ENCODE measurements around the gene HOGA1.
"Not testable (repeated sequence)": the region's sequence is repeated elsewhere in the genome, so short reads cannot be mapped to it uniquely, and the experiment has no call there.

- TF ChIP-seq POLR2AphosphoS5 (IDR thresholded peaks at IDR 0.05; ENCODE audit: low read depth, low read length); SIN3A (IDR thresholded peaks at IDR 0.05; ENCODE audit: borderline replicate concordance, insufficient read depth, low read depth, low read length); TCF7L2 (IDR thresholded peaks at IDR 0.05; ENCODE audit: low read depth, low read length); REST (IDR thresholded peaks at IDR 0.05; ENCODE audit: insufficient read depth in 1 of 2, low read depth in 2 of 2, low read length in 1 of 2): not testable (repeated sequence)
- TF ChIP-seq, protein P1, sequence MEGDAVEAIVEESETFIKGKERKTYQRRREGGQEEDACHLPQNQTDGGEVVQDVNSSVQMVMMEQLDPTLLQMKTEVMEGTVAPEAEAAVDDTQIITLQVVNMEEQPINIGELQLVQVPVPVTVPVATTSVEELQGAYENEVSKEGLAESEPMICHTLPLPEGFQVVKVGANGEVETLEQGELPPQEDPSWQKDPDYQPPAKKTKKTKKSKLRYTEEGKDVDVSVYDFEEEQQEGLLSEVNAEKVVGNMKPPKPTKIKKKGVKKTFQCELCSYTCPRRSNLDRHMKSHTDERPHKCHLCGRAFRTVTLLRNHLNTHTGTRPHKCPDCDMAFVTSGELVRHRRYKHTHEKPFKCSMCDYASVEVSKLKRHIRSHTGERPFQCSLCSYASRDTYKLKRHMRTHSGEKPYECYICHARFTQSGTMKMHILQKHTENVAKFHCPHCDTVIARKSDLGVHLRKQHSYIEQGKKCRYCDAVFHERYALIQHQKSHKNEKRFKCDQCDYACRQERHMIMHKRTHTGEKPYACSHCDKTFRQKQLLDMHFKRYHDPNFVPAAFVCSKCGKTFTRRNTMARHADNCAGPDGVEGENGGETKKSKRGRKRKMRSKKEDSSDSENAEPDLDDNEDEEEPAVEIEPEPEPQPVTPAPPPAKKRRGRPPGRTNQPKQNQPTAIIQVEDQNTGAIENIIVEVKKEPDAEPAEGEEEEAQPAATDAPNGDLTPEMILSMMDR (IDR thresholded peaks at IDR 0.05), result not testable (repeated sequence)
Measured at GRCh38 chr10:97560731-97561381, 23.3 kb upstream of the HOGA1 start.

All from Panc1 (cell line).